Activated naive CD4-positive, alpha-beta T cell treated with anti-CD3 and anti-CD28 coated beads, Interleukin-2, amount 10 ng/mL, durations not matched to agents 7 days and 5 days (primary cell): ENCODE results near the gene ALG14.

Experiments
- CTCF ChIA-PET: fragments of 350-600 bp; sonication (Branson Sonifier 250); formaldehyde crosslinking; loops from one replicate; lab custom pipeline; 2021; ENCODE audit warnings: antibody characterized with exemption; lab: Charles Lee
- DNase-seq: peaks from one replicate; pipeline ENCODE4 v3.0.0-alpha.2; 2020
- H3K27ac Mint-ChIP-seq: one replicate; pipeline ENCODE4 v1.8.0; 2021; ENCODE audit warnings: mild to moderate bottlenecking, moderate library complexity, mixed read lengths
- H3K27me3 Mint-ChIP-seq: one replicate; pipeline ENCODE4 v1.8.0; 2021; ENCODE audit warnings: mild to moderate bottlenecking, mixed read lengths
- H3K36me3 Mint-ChIP-seq: one replicate; pipeline ENCODE4 v1.8.0; 2021; ENCODE audit warnings: mixed read lengths
- H3K4me1 Mint-ChIP-seq: one replicate; pipeline ENCODE4 v1.8.0; 2021; ENCODE audit warnings: mixed read lengths
- H3K4me3 Mint-ChIP-seq: one replicate; pipeline ENCODE4 v1.8.0; 2021; ENCODE audit warnings: mild to moderate bottlenecking, moderate library complexity, mixed read lengths
- H3K9me3 Mint-ChIP-seq: one replicate; pipeline ENCODE4 v1.8.0; 2021; ENCODE audit warnings: mixed read lengths

ALG14 gene

DNA sequence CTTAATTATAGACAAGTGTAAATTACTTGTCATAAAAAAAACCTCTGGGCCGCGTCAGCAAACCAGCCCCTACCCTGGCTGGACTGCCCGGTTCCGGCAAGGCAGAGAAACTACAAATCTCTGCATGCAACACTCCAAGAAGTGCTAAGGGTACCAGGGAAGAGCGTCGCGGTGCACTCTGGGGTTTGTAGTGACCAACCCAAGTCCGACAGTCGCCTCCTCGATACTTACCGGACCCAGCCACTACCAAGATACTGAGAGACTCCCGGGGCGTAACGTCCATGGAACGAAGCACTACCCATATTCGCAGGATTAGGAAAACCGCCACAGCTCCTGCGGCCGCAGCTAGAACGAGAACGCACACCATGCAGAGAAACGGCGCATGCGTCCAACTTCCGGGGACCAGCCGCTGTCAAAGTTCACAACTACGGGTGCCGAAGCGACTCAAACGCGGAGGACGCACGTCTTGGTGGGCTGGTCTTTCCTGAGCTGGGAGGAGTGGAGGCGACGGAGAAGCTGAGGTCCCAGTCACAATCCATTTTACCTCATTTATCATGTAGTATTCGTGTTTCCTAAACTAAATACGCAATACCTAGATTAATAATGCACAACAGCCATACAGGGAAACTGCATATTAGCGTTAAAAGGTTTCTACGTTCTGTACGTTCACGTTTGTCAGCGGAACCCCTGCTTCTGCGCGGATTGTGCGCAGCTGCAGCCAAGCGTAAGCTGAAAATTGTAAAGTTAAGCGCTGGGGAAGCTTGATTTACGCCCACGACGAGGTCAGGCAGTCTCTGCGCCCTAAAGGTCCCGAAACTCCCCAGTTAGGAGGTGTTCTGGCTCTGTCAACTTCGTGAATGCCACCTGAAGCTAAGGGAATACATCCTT, at the start of gene ALG14:
Gene ALG14, minus strand, starts transcription at position 420 of the 888 bp plus-strand sequence. Its CDS starts 53 bp downstream, at position 367.
- peak within 1 kb of the TSS; percentile 85 for H3K27ac Mint-ChIP-seq
- H3K27me3 Mint-ChIP-seq, result peaks cover 5% of the 10 kb centered on the region
- H3K4me1 Mint-ChIP-seq, result peaks cover 18% of the 10 kb centered on the region
- H3K9me3 Mint-ChIP-seq, result no peaks in the 10 kb centered on the region
- H3K36me3 Mint-ChIP-seq, result no peaks in the 10 kb centered on the region
- DNase-seq, result peak; percentile 95
- peak within 1 kb of the TSS; percentile 86 for H3K4me3 Mint-ChIP-seq
- CTCF ChIA-PET, result interaction anchor here (1.1 to 1.8 kb wide), 2 partner anchors 12 to 43 kb away, joined by 3 to 14 read pairs; no protein-coding TSS in a partner anchor

DNA sequence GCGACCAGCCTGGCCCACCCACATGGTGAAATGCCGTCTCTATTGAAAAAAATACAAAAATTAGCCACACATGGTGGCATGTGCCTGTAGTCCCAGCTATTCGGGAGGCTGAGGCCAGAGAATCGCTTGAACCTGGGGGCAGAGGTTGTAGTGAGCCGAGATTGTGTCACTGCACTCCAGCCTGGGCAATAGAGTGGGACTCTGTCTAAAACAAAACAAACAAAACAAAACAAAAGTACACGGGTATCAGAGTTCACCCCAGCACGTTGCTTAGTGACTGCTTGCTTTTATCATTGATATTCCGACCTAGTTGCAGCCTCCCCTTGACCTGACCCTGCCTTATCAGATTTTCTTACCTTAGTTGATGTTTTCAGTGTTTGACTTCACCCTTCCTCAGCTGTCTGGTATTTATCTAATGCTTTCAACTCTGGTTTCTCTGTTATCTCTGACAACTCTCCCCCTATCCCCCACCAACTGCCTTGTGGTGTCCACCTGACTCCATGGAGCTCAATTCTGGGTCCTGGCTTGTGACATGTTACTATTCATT, 49.5 kb upstream of the ALG14 start:
- no peak overlapping the region for H3K27ac Mint-ChIP-seq
- H3K9me3 Mint-ChIP-seq, result no peaks in the 10 kb centered on the region
- peaks cover 47% of the 10 kb centered on the region for H3K27me3 Mint-ChIP-seq

GRCh38 chr1:95119273-95119672, 46.5 kb upstream of the ALG14 start:
- no peak for DNase-seq
- CTCF ChIA-PET, result interaction anchor here (0.6 to 1.9 kb wide), 2 partner anchors 31 to 115 kb away, joined by 3 to 5 read pairs; partner anchors contain the start of gene RWDD3
- Mint-ChIP-seq H3K9me3 (no peaks in the 10 kb centered on the region), H3K4me3 (no peak overlapping the region), H3K27me3 (peaks cover 62% of the 10 kb centered on the region), H3K4me1 (peaks cover 11% of the 10 kb centered on the region), H3K36me3 (no peaks in the 10 kb centered on the region), H3K27ac (no peak overlapping the region)

More for the DNA sequence above, 49.5 kb upstream of the ALG14 start:
- no peak overlapping the region for H3K4me3 Mint-ChIP-seq
- no peaks in the 10 kb centered on the region for H3K36me3 Mint-ChIP-seq
- no peak for DNase-seq
- CTCF ChIA-PET, result no interaction called here
- H3K4me1 Mint-ChIP-seq, result peaks cover 8% of the 10 kb centered on the region

- CTCF ChIA-PET, result interaction anchor here (0.6 to 1.9 kb wide), 2 partner anchors 31 to 115 kb away, joined by 3 to 5 read pairs; partner anchors contain the start of gene RWDD3
- no peak for DNase-seq
- H3K27me3 Mint-ChIP-seq, result peaks cover 62% of the 10 kb centered on the region
- peak overlapping the region; percentile 7 for H3K4me3 Mint-ChIP-seq
- H3K27ac Mint-ChIP-seq, result no peak overlapping the region
- H3K4me1 Mint-ChIP-seq, result peaks cover 11% of the 10 kb centered on the region
- H3K9me3 Mint-ChIP-seq, result no peaks in the 10 kb centered on the region
- H3K36me3 Mint-ChIP-seq, result no peaks in the 10 kb centered on the region
Measured at GRCh38 chr1:95118710-95119109, 46.0 kb upstream of the ALG14 start.

- H3K4me1 Mint-ChIP-seq, result peaks cover 11% of the 10 kb centered on the region
Measured at GRCh38 chr1:95118067-95118499, 45.3 kb upstream of the ALG14 start.

DNA sequence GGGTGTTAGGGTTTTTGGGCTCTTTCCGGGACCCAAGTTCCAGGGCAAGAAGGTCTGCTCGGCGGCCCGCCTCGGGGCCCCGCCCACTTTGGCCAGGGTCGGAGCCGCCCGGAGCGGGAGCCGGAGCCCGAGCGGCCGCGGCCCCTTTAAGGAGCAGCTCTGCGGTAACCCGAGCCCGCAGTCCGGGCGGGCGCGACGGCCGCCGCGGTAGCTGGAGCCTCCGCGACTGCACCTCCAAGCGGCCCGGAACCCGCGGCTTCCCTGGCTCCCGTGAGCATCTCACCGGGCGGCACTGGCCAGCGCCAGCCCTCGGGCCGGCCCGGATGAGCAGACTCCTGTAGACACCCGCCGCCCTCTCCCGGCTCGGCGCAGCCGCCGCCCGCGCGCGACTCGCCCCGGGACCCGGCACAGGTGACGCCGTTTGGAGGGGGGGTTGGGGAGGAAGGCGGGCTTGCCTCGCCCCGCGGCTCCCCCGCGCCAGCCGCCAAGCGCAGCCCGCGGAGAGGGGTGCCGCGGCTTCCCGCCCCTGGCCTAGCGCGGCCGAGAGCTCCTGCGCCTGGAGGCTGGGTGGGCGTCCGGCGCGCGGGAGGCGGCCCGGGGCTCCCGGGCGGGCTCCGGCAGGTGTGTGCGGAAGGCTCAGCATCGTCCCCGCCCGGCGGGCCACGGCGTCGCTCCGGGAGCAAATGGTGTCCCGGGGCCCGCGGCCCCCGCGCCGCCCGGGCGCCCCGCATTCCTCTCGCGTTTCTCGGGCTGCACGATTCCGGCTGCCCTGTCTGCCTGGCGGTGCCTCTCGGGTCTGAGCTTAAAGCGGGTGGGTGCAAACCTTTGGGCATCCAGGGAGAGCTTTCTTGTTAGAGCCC, 44.7 kb upstream of the ALG14 start, which contains the start of gene TLCD4:
Gene TLCD4, plus strand, starts transcription at position 149 of the 860 bp plus-strand sequence. CDS start 26,547 bp downstream, outside the sequence.
- peak; percentile 53 for DNase-seq
- no peaks in the 10 kb centered on the region for H3K9me3 Mint-ChIP-seq
- CTCF ChIA-PET, result interaction anchor here (1.9 kb wide), 1 partner anchor 116 kb away, joined by 5 read pairs; the partner anchor contains the start of gene RWDD3
- H3K4me3 Mint-ChIP-seq, result peak within 1 kb of the TSS; percentile 79
- H3K27me3 Mint-ChIP-seq, result peaks cover 56% of the 10 kb centered on the region
- H3K27ac Mint-ChIP-seq, result no peak within 1 kb of the TSS
- H3K36me3 Mint-ChIP-seq, result no peaks in the 10 kb centered on the region
- H3K4me1 Mint-ChIP-seq, result peaks cover 11% of the 10 kb centered on the region

More at GRCh38 chr1:95118067-95118499, 45.3 kb upstream of the ALG14 start:
- peaks cover 62% of the 10 kb centered on the region for H3K27me3 Mint-ChIP-seq
- peak overlapping the region; percentile 79 for H3K4me3 Mint-ChIP-seq
- H3K9me3 Mint-ChIP-seq, result no peaks in the 10 kb centered on the region
- H3K27ac Mint-ChIP-seq, result no peak overlapping the region
- DNase-seq, result peak; percentile 33
- CTCF ChIA-PET, result interaction anchor here (1.9 kb wide), 1 partner anchor 116 kb away, joined by 5 read pairs; the partner anchor contains the start of gene RWDD3
- no peaks in the 10 kb centered on the region for H3K36me3 Mint-ChIP-seq

GRCh38 chr1:95116580-95117206, 43.9 kb upstream of the ALG14 start:
- Mint-ChIP-seq H3K4me3 (peak overlapping the region; percentile 77), H3K9me3 (no peaks in the 10 kb centered on the region), H3K36me3 (no peaks in the 10 kb centered on the region), H3K27ac (no peak overlapping the region), H3K27me3 (peaks cover 58% of the 10 kb centered on the region), H3K4me1 (peaks cover 11% of the 10 kb centered on the region)
- peak; percentile 61 for DNase-seq
- CTCF ChIA-PET, result interaction anchor here (0.9 to 1.7 kb wide), 4 partner anchors 15 to 127 kb away, joined by 3 to 5 read pairs (median 3); partner anchors contain the start of gene ALG14

DNA sequence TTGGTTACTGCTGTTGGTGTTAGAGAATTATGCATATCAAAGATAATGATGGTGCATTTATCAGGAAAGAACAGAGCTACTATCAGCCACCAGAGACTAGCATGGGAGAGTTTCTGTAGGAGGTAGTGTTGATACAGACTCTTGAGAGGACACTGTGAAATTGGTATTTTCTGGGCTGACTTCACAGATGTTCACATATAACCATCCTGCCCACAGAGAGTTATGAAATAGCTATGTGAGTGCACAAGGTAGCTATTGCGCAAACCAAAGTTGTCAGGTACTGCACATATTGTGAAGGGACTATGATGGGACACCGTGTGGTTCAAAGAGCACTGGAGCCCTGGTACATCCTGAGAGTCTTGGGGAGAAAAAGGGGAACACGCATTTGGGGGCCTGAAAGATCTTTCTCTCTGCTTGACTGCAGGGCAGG, 43.0 kb upstream of the ALG14 start:
- Mint-ChIP-seq H3K9me3 (no peaks in the 10 kb centered on the region), H3K36me3 (no peaks in the 10 kb centered on the region), H3K4me3 (peak overlapping the region; percentile 19), H3K4me1 (peaks cover 11% of the 10 kb centered on the region), H3K27me3 (peaks cover 60% of the 10 kb centered on the region), H3K27ac (no peak overlapping the region)
- DNase-seq, result no peak
- CTCF ChIA-PET, result interaction anchor here (0.9 to 1.7 kb wide), 5 partner anchors 16 to 261 kb away, joined by 3 to 5 read pairs (median 3); partner anchors contain the start of gene ALG14

DNA sequence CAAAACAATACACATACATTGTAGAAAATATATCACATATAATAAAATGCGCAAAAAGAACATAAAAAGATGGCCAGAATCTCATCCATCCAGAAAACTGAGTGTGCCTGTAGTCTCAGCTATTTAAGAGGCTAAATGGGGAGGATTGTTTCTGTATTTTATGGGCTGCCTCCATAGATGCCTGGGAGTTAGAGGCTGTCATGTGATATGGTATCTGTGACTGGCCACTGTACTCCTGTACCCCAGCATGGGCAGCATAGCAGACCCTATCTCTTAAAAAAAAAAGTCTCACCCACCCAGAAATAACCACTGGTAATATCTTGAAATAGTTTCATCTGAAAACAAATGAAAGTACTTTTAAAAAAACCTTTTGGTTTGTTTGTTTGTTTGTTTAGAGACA, 40.9 kb upstream of the ALG14 start:
- peaks cover 40% of the 10 kb centered on the region for H3K27me3 Mint-ChIP-seq
- no peak overlapping the region for H3K27ac Mint-ChIP-seq
- no peaks in the 10 kb centered on the region for H3K36me3 Mint-ChIP-seq
- H3K4me1 Mint-ChIP-seq, result peaks cover 9% of the 10 kb centered on the region
- no peak overlapping the region for H3K4me3 Mint-ChIP-seq
- H3K9me3 Mint-ChIP-seq, result no peaks in the 10 kb centered on the region
- CTCF ChIA-PET, result interaction anchor here (0.6 kb wide), 1 partner anchor 66 kb away, joined by 4 read pairs; no protein-coding TSS in a partner anchor
- no peak for DNase-seq

DNA sequence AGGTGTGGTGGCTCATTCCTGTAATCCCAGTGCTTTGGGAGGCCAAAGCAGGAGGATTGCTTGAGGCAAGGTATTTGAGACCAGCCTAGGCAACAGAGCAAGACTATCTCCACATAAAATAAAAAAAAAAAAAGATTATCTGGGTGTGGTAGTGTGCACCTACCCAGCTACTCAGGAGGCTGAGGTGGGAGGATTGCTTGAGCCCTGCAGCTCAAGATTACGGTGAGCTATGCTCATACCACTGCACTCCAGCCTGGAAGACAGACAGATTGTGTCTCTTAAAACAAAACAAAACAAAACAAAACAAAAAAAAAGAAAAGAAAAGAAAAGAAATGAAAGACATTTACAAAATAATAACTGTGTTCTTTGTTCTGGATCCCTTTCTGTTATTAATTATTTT, 38.3 kb upstream of the ALG14 start:
- no peak for DNase-seq
- H3K27me3 Mint-ChIP-seq, result peaks cover 21% of the 10 kb centered on the region
- H3K4me3 Mint-ChIP-seq, result no peak overlapping the region

DNA sequence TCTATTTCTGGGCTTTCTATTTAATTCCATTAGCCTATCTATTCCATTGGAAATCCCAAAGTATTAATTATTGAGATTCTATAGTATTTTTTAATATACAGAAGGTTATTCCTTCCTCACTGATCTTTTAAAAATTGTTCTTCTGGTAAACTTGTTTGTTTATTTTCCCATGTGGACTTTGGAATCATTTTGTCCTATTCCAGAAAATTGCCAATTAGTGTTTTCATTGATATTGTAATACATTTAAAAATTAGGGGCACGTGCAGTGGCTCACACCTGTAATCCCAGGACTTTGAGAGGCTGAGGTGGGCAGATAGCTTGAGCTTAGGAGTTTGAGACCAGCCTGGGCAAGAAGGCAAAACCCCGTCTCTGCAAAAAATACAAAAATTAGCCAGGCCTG, 36.0 kb upstream of the ALG14 start:
- CTCF ChIA-PET, result no interaction called here
- Mint-ChIP-seq H3K27ac (no peak overlapping the region), H3K4me3 (no peak overlapping the region), H3K36me3 (no peaks in the 10 kb centered on the region), H3K9me3 (no peaks in the 10 kb centered on the region), H3K27me3 (peaks cover 14% of the 10 kb centered on the region), H3K4me1 (no peaks in the 10 kb centered on the region)
- DNase-seq, result no peak

More for the DNA sequence above, 38.3 kb upstream of the ALG14 start:
- CTCF ChIA-PET, result no interaction called here
- H3K36me3 Mint-ChIP-seq, result no peaks in the 10 kb centered on the region
- H3K4me1 Mint-ChIP-seq, result no peaks in the 10 kb centered on the region
- H3K9me3 Mint-ChIP-seq, result no peaks in the 10 kb centered on the region
- no peak overlapping the region for H3K27ac Mint-ChIP-seq

DNA sequence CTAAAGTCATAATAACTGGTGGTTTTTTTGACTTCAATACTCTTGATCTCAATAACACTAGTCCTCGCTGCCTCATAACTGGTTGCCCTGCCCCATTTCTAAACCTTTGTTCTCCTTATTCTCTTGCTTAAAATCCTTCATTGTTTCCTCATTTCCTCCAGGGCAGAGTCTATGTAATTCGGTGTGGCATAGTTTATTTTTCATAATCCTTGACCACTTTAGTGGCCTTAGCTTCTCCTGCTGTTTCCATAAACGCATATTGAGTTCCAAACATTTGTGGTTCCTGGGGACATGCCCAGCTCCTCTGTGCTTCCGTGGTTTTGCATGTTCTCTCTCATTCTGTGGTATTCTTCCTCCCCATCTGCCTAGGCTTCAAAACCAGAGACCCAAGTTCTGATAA, 25.4 kb upstream of the ALG14 start:
- Mint-ChIP-seq H3K9me3 (no peaks in the 10 kb centered on the region), H3K4me3 (no peak overlapping the region)

GRCh38 chr1:95097426-95097825, 24.7 kb upstream of the ALG14 start:
- DNase-seq, result no peak
- H3K36me3 Mint-ChIP-seq, result no peaks in the 10 kb centered on the region
- H3K4me1 Mint-ChIP-seq, result no peaks in the 10 kb centered on the region
- CTCF ChIA-PET, result no interaction called here
- H3K27ac Mint-ChIP-seq, result no peak overlapping the region
- peaks cover 3% of the 10 kb centered on the region for H3K27me3 Mint-ChIP-seq
- no peak overlapping the region for H3K4me3 Mint-ChIP-seq
- no peaks in the 10 kb centered on the region for H3K9me3 Mint-ChIP-seq

More for the DNA sequence above, 25.4 kb upstream of the ALG14 start:
- no peak for DNase-seq
- Mint-ChIP-seq H3K4me1 (no peaks in the 10 kb centered on the region), H3K36me3 (no peaks in the 10 kb centered on the region), H3K27me3 (peaks cover 3% of the 10 kb centered on the region), H3K27ac (no peak overlapping the region)
- CTCF ChIA-PET, result interaction anchor here (1.4 kb wide), 1 partner anchor 14 kb away, joined by 3 read pairs; no protein-coding TSS in a partner anchor
